H1 (cell line): Measurements from ENCODE around the gene SND1. TPM values are rescaled to one million over a fixed set of nuclear protein-coding genes. Genes with fewer than 3 reads are reported as not detected.

Source experiments
- CTCF ChIA-PET: fragments of 300-600 bp; sonication (Branson Sonifier 250); formaldehyde crosslinking; loops from one replicate; lab custom pipeline; 2021; ENCODE audit not compliant: partially characterized antibody; lab: Charles Lee
- POLR2A ChIA-PET: fragments of 300-600 bp; sonication (Branson Sonifier 250); formaldehyde crosslinking; loops from one replicate; lab custom pipeline; 2021; ENCODE audit warnings: inconsistent platforms; ENCODE audit not compliant: partially characterized antibody; lab: Charles Lee
- DNase-seq, 2 experiments: peaks; one replicate each; pipeline versions ENCODE4 v3.0.0 to v3.0.0-alpha.2; 2010 to 2022; ENCODE audit warnings: low spot score in 2 of 2, low read depth in 1 of 2, mixed read lengths in 1 of 2
- FAIRE-seq: peaks from 2 replicates; lab custom pipeline; 2011; peaks lifted over from hg19 to GRCh38; lab: Jason Lieb, UNC
- H2AFZ ChIP-seq: 2 replicates; pipeline ENCODE4 v1.8.1; 2012; ENCODE audit warnings: low read length, inconsistent platforms
- H2AK5ac ChIP-seq: 2 replicates; pipeline ENCODE4 v1.6.1; 2013; ENCODE audit warnings: low read depth, low read length
- H2BK120ac ChIP-seq: replicated peaks from 2 replicates; pipeline ENCODE3; 2013; ENCODE audit warnings: low read depth, low read length, inconsistent platforms
- H2BK12ac ChIP-seq: 2 replicates; pipeline ENCODE4 v1.6.1; 2013; ENCODE audit warnings: low read depth, low read length
- H2BK15ac ChIP-seq: 2 replicates; pipeline ENCODE4 v1.6.1; 2013; ENCODE audit warnings: low read length
- H2BK20ac ChIP-seq: 2 replicates; pipeline ENCODE4 v1.6.1; 2013; ENCODE audit warnings: low read length
- H2BK5ac ChIP-seq: 2 replicates; pipeline ENCODE4 v1.6.1; 2013; ENCODE audit warnings: low read depth, low read length
- H3K14ac ChIP-seq: 2 replicates; pipeline ENCODE4 v1.6.1; 2013; ENCODE audit warnings: inconsistent platforms; ENCODE audit not compliant: insufficient read length
- H3K18ac ChIP-seq: 2 replicates; pipeline ENCODE4 v1.6.1; 2013; ENCODE audit warnings: low read length; ENCODE audit errors: extremely low read depth
- H3K23ac ChIP-seq: 2 replicates; pipeline ENCODE4 v1.6.1; 2013; ENCODE audit warnings: inconsistent platforms; ENCODE audit not compliant: insufficient read length
- H3K23me2 ChIP-seq: 2 replicates; pipeline ENCODE4 v1.6.1; 2013; ENCODE audit warnings: low read depth, low read length
- H3K27ac ChIP-seq: 2 replicates; pipeline ENCODE4 v1.6.1; 2011; ENCODE audit warnings: low read depth, low read length, inconsistent platforms
- H3K27me3 ChIP-seq, 4 experiments: replicated peaks in 1 of 4; 1 replicate in 1 of 4; 2 replicates in 3 of 4; pipeline versions ENCODE4 v1.6.1 to v1.8.1; 2011 to 2013; ENCODE audit warnings: low read length in 3 of 4, mild to moderate bottlenecking in 3 of 4, inconsistent platforms in 2 of 4, mixed read lengths in 2 of 4, moderate library complexity in 1 of 4; ENCODE audit not compliant: control insufficient read depth in 3 of 4, insufficient read depth in 3 of 4; ENCODE audit errors: extremely low read depth in 1 of 4
- H3K36me3 ChIP-seq, 4 experiments: 2 replicates each; pipeline versions ENCODE4 v1.6.1 to v1.8.1; 2011 to 2013; ENCODE audit warnings: mild to moderate bottlenecking in 4 of 4, low read length in 3 of 4, moderate library complexity in 2 of 4, control low read depth in 1 of 4, inconsistent platforms in 1 of 4; ENCODE audit not compliant: insufficient read depth in 4 of 4, control insufficient read depth in 2 of 4
- H3K4ac ChIP-seq: replicated peaks from 2 replicates; pipeline ENCODE3; 2013; ENCODE audit warnings: low read length, low read depth, mixed read lengths, inconsistent platforms; ENCODE audit not compliant: insufficient read length
- H3K4me1 ChIP-seq, 4 experiments: replicated peaks in 1 of 4; 1 replicate in 1 of 4; 2 replicates in 3 of 4; pipeline versions ENCODE4 v1.6.1 to v1.8.1; 2011 to 2013; ENCODE audit warnings: low read length in 3 of 4, inconsistent platforms in 2 of 4, mixed read lengths in 1 of 4; ENCODE audit not compliant: insufficient read depth in 4 of 4, control insufficient read depth in 3 of 4
- H3K4me2 ChIP-seq, 2 experiments: 2 replicates each; pipeline versions ENCODE4 v1.6.1 to v1.8.1; 2011 to 2013; ENCODE audit warnings: low read depth in 2 of 2, low read length in 2 of 2, control low read depth in 1 of 2, inconsistent platforms in 1 of 2, mild to moderate bottlenecking in 1 of 2; ENCODE audit not compliant: insufficient read depth in 1 of 2
- H3K4me3 ChIP-seq, 4 experiments: fragments of 200-600, 300-600 bp in 1 of 4; sonication (generic), shearing (Covaris generic), sonication (Bioruptor Twin) in 1 of 4; 2 replicates each; pipeline versions ENCODE4 v1.5.1 to v1.8.1; 2011 to 2016; ENCODE audit warnings: low read length in 4 of 4, low read depth in 3 of 4, control low read depth in 2 of 4, inconsistent platforms in 2 of 4, mild to moderate bottlenecking in 2 of 4, mixed read lengths in 1 of 4, moderate library complexity in 1 of 4; ENCODE audit not compliant: insufficient read depth in 2 of 4; ENCODE audit errors: extremely low read depth in 1 of 4
- H3K56ac ChIP-seq: replicated peaks from 2 replicates; pipeline ENCODE3; 2013; ENCODE audit warnings: low read depth, mild to moderate bottlenecking, mixed read lengths, low read length, inconsistent platforms; ENCODE audit not compliant: insufficient read length
- H3K79me1 ChIP-seq: 2 replicates; pipeline ENCODE4 v1.6.1; 2013; ENCODE audit warnings: low read depth, low read length, control low read depth
- H3K79me2 ChIP-seq, 2 experiments: 2 replicates each; pipeline versions ENCODE4 v1.6.1 to v1.8.1; 2012 to 2013; ENCODE audit warnings: low read length in 2 of 2, mild to moderate bottlenecking in 2 of 2, inconsistent platforms in 1 of 2; ENCODE audit not compliant: insufficient read depth in 2 of 2, control insufficient read depth in 1 of 2
- H3K9ac ChIP-seq, 4 experiments: replicated peaks in 1 of 4; 1 replicate in 1 of 4; 2 replicates in 3 of 4; pipeline versions ENCODE4 v1.6.1 to v1.8.1; 2011 to 2013; ENCODE audit warnings: low read depth in 3 of 4, low read length in 3 of 4, control low read depth in 2 of 4, mild to moderate bottlenecking in 2 of 4, moderate library complexity in 2 of 4, inconsistent platforms in 1 of 4; ENCODE audit errors: extremely low read depth in 1 of 4
- H3K9me3 ChIP-seq, 2 experiments: 2 replicates each; pipeline versions ENCODE4 v1.6.1 to v1.8.1; 2012 to 2013; ENCODE audit warnings: mild to moderate bottlenecking in 2 of 2, moderate library complexity in 2 of 2, control low read depth in 1 of 2, inconsistent platforms in 1 of 2, low read depth in 1 of 2, low read length in 1 of 2, mixed read lengths in 1 of 2; ENCODE audit not compliant: insufficient read depth in 2 of 2
- H4K20me1 ChIP-seq, 2 experiments: replicated peaks in 1 of 2; 2 replicates each; pipeline versions ENCODE3 to v1.8.1; 2011 to 2013; ENCODE audit warnings: inconsistent platforms in 2 of 2, low read length in 2 of 2, mild to moderate bottlenecking in 1 of 2; ENCODE audit not compliant: insufficient read depth in 2 of 2, control insufficient read depth in 1 of 2
- H4K5ac ChIP-seq: 2 replicates; pipeline ENCODE4 v1.6.1; 2013; ENCODE audit warnings: low read length, low read depth, mixed read lengths, inconsistent platforms; ENCODE audit not compliant: insufficient read length
- H4K8ac ChIP-seq: 2 replicates; pipeline ENCODE4 v1.8.0; 2013; ENCODE audit warnings: mild to moderate bottlenecking, moderate library complexity, low read length, inconsistent platforms; ENCODE audit not compliant: insufficient read depth; ENCODE audit errors: extremely low read depth
- H4K91ac ChIP-seq: replicated peaks from 2 replicates; pipeline ENCODE3; 2013; ENCODE audit warnings: low read length, mixed read lengths, inconsistent platforms; ENCODE audit not compliant: insufficient read length
- ASH2L ChIP-seq: fragments of 200-600, 300-600 bp; sonication (generic); IDR thresholded peaks from one replicate; pipeline ENCODE4 v1.7.1; 2017; ENCODE audit warnings: low read length
- BRCA1 ChIP-seq: IDR thresholded peaks from 2 replicates; pipeline ENCODE4 v1.6.1; 2012; ENCODE audit warnings: low read depth, low read length, improper control_type of control experiment
- CTBP2 ChIP-seq: IDR thresholded peaks from 2 replicates; pipeline ENCODE4 v1.7.0; 2011; ENCODE audit warnings: borderline replicate concordance, mild to moderate bottlenecking, moderate library complexity, mixed read lengths, low read length; ENCODE audit not compliant: insufficient read depth, insufficient read length
- KDM1A ChIP-seq: fragments of 200-600, 300-600 bp; sonication (generic); IDR thresholded peaks from 2 replicates; pipeline ENCODE4 v1.7.1; 2016; ENCODE audit warnings: mild to moderate bottlenecking, low read length, borderline replicate concordance
- MAX ChIP-seq: IDR thresholded peaks from 2 replicates; pipeline ENCODE4 v1.6.1; 2012; ENCODE audit warnings: inconsistent platforms
- SP2 ChIP-seq: IDR thresholded peaks from 2 replicates; pipeline ENCODE4 v1.6.1; 2012; ENCODE audit warnings: mild to moderate bottlenecking, low read length, inconsistent platforms
- ZNF274 ChIP-seq: IDR thresholded peaks from 2 replicates; pipeline ENCODE4 v1.7.0; 2012; ENCODE audit warnings: low read length, borderline replicate concordance; ENCODE audit errors: extremely low read depth
- WGBS, 2 experiments: shearing (Covaris generic) in 1 of 2; methylation state at CpG; one replicate each; pipeline versions ENCODE4 v1.1.6 to v1.1.7; 2013 to 2015; ENCODE audit warnings: low lambda C conversion rate in 2 of 2, mixed read lengths in 2 of 2, inconsistent platforms in 1 of 2, low coverage in 1 of 2, missing lambda C conversion rate in 1 of 2; ENCODE audit not compliant: insufficient replicate concordance in 2 of 2, insufficient coverage in 1 of 2, insufficient read length in 1 of 2; ENCODE audit errors: extremely low coverage in 1 of 2, missing lambda C conversion rate in 1 of 2; 5-methylcytosine and 5-hydroxymethylcytosine counted together
- polyA plus RNA-seq, 7 experiments: library from polyadenylated mRNA; depleted of rRNA in 3 of 7; stranded (reverse) in 5 of 7; unstranded in 2 of 7; fragments of >200 nt in 5 of 7; fragments of 200-250 nt in 2 of 7; gene quantifications; 1 replicate in 5 of 7; 2 replicates in 1 of 7; 4 replicates in 1 of 7; pipeline versions ENCODE4 v1.2.1 to v1.2.3, GENCODE V29; 2011 to 2013; ENCODE audit warnings: missing spikeins in 2 of 7, mixed read lengths in 2 of 7
- total RNA-seq: library from RNA; stranded (reverse); fragmentation: NEBNext Ultra II Directional; extraction: Animal tissue kit (Norgen Biotek cat#: 25700); gene quantifications from 2 replicates; pipeline ENCODE4 v1.2.1, GENCODE V29; 2021

SND1 gene
- total and polyA plus RNA-seq, 2 of the 8 experiments (the other 6 are each of a cell fraction or from before 2014, with no cell fraction given), result 122 to 290 TPM

GRCh38 chr7:128034825-128035224 is 382.8 kb downstream of the SND1 start:
- Histone ChIP-seq H3K23ac (no peak overlapping the region), H3K18ac (no peak overlapping the region), H3K27ac (no peak overlapping the region), H3K4me2 (no peak overlapping the region), H3K79me2 (no peaks in the 10 kb centered on the region), H2BK20ac (no peak overlapping the region), H2BK5ac (no peak overlapping the region), H3K56ac (no peak overlapping the region), H3K9ac (no peak overlapping the region), H3K4ac (no peak overlapping the region), H3K79me1 (no peaks in the 10 kb centered on the region; the same call in 1 of the 2 replicates), H4K20me1 (peaks cover 8 to 11% of the 10 kb centered on the region in 2 experiments), H4K91ac (no peak overlapping the region), H3K14ac (no peak overlapping the region), H3K23me2 (peaks cover 15% of the 10 kb centered on the region), H3K36me3 (no peaks in the 10 kb centered on the region), H2AFZ (no peak overlapping the region), H3K4me3 (no peak overlapping the region), H3K4me1 (peaks cover 0 to 13% (median 10%) of the 10 kb centered on the region in 4 experiments; a peak in 5 of 7 replicates), H2BK15ac (no peak overlapping the region), H2AK5ac (no peak overlapping the region), H3K9me3 (no peaks in the 10 kb centered on the region), H3K27me3 (peaks cover 0 to 20% (median 7%) of the 10 kb centered on the region in 4 experiments; a peak in 4 of 7 replicates), H2BK120ac (no peak overlapping the region), H4K5ac (no peak overlapping the region), H4K8ac (no peak overlapping the region), H2BK12ac (0 out of 2 replicates have a peak overlapping the region, but pooled peaks have one; percentile 43)
- CTCF ChIA-PET, result interaction anchor here (0.7 to 15.3 kb wide), 35 partner anchors 9 to 446 kb away, joined by 3 to 165 read pairs (median 5); partner anchors contain the start of gene ARF5
- FAIRE-seq, result no peak
- TF ChIP-seq ZNF274, result no peak
- TF ChIP-seq ASH2L, result no peak
- TF ChIP-seq KDM1A, result no peak
- no peak for TF ChIP-seq MAX
- TF ChIP-seq SP2, result no peak
- TF ChIP-seq BRCA1, result no peak
- no peak for TF ChIP-seq CTBP2
- DNase-seq, result no peak
- WGBS, 2 experiments, result 60% methylated on average over 2 of the region's 2 CpGs; no CpG with 5 or more reads in 1 of the 2 experiments
- POLR2A ChIA-PET, result interaction anchor here (0.8 to 0.9 kb wide), 2 partner anchors 9 to 17 kb away, joined by 3 read pairs; no protein-coding TSS in a partner anchor
